Measurements from ENCODE around the gene ZNF827.

- no peak for TF ChIP-seq EZH2phosphoT487 (IDR thresholded peaks at IDR 0.05; ENCODE audit: borderline replicate concordance)
- no peak for TF ChIP-seq CTCF (conservative IDR thresholded peaks at IDR 0.05; ENCODE audit: low read length)
These were observed 146.2 kb downstream of the ZNF827 start for GRCh38 chr4:145792429-145792828.

All from Loucy (cell line).